GM13977 (cell line): ENCODE results near the gene SPON1.

ENCODE experiments used
- DNase-seq: peaks from one replicate; pipeline ENCODE4 v3.0.0; 2012; ENCODE audit warnings: low spot score
- in situ Hi-C: fragments of 300-500 bp; cut with MboI; formaldehyde crosslinking; loops from one replicate; pipeline ENCODE4 v1.12.0; 2022; ENCODE audit warnings: low sequenced_read_pairs, low pct_unique_long_range_greater_than_20kb, mixed read lengths, inconsistent platforms; ENCODE audit not compliant: unreplicated experiment
- TF ChIP-seq, protein P1 (sequence below): IDR thresholded peaks from 2 replicates; pipeline ENCODE4 v1.5.1; 2012; ENCODE audit warnings: mild to moderate bottlenecking, control low read depth; ENCODE audit not compliant: insufficient read depth; ENCODE audit errors: extremely low read depth, missing control alignments

SPON1 gene

DNA sequence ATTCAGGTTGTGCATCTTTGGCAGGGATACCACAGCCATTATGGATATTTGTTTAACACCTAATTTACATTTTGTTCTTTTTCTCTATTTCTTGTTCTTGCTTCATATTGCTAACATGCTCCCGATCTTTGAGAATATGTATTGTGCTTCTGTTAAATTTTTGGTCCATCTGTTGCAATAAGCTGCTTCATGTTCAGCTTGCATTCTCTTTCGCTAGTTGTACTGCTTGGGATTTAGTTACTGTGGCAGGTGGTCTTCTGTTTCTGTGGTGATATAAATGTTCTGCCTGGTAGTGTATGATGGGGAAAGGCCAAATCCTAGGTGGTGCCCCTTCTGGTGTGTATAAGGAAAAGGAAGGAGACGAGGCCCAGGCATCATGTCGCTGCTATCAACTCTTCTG is 140.2 kb downstream of the SPON1 start:
- in situ Hi-C loops: no loop called here
- no peak for DNase-seq
- TF ChIP-seq, protein P1, sequence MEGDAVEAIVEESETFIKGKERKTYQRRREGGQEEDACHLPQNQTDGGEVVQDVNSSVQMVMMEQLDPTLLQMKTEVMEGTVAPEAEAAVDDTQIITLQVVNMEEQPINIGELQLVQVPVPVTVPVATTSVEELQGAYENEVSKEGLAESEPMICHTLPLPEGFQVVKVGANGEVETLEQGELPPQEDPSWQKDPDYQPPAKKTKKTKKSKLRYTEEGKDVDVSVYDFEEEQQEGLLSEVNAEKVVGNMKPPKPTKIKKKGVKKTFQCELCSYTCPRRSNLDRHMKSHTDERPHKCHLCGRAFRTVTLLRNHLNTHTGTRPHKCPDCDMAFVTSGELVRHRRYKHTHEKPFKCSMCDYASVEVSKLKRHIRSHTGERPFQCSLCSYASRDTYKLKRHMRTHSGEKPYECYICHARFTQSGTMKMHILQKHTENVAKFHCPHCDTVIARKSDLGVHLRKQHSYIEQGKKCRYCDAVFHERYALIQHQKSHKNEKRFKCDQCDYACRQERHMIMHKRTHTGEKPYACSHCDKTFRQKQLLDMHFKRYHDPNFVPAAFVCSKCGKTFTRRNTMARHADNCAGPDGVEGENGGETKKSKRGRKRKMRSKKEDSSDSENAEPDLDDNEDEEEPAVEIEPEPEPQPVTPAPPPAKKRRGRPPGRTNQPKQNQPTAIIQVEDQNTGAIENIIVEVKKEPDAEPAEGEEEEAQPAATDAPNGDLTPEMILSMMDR: no peak

DNA sequence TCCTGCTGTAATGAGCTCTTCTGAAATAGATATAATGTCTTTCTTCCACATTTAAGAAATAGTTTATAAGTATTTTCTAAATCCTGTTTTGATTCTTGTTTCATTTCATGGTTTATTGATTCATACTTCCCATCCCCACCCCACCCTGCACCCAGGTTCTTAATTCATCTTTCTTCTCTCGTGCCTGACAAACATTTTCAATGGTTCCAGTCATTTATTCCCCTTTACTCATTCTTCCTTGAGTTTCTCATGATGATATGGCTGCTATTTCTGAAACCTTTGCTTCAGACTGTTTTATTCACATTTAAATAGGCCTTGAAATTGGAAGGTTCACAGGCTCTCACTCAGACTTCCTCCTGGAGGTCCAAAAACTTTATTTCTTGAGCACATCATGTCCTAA is 142.9 kb downstream of the SPON1 start:
- TF ChIP-seq, protein P1: no peak
- no peak for DNase-seq
- in situ Hi-C loops: no loop called here

DNA sequence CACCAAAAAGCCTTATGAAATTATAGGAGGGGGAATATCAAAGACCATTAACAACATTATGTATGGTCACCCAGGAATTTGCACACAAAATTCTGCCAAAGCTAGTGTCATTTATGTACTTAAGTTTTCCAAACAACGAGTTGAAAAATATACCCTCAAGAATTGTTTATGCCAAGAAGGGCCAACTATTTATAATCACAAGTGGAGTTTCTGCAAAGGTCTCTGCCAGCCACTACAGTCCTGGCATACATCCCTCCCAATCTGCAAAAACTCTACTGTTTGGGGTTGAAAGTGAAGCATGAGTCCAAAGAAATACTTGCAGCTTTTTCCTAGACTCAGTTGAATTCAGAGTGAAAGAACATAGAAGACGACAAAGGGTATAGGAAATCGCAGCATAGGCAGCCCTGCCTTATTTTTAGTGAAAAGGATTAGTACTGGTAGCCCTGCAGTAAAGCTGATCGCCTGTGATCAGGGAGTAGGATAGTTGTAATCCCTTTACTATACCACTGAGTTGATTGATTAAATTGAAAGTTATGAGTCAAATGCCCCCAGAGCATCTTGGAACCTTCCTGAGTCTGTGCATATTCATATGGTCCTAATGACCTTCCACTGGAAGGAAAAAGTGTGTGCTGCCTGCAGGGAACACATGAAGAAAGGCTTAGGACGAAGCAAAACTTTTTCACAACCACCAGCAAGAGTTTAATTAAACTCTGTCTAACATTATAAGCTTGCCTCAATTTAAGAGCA is 144.0 kb downstream of the SPON1 start:
- no peak for DNase-seq
- in situ Hi-C loops: no loop called here
- TF ChIP-seq, protein P1: no peak

DNA sequence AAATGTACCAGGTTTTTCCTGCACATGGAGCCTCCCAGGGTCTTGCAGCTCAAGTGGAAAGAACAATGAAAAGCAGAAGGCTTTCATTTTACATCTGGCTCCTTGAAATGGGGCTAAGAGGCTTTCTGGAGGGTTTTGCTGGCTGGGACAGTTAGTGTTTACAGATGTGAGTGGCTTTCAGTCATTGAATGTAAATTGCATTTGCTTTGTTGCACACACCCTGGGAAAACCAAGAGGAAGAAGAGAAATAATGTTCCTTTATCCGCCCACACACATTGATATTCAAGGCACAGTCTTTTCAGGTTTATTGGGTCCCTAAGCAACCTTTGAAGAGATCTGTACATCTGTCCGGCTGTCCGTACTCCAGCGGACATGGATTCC is 144.5 kb downstream of the SPON1 start:
- TF ChIP-seq, protein P1: no peak
- in situ Hi-C loops: no loop called here
- DNase-seq: no peak

DNA sequence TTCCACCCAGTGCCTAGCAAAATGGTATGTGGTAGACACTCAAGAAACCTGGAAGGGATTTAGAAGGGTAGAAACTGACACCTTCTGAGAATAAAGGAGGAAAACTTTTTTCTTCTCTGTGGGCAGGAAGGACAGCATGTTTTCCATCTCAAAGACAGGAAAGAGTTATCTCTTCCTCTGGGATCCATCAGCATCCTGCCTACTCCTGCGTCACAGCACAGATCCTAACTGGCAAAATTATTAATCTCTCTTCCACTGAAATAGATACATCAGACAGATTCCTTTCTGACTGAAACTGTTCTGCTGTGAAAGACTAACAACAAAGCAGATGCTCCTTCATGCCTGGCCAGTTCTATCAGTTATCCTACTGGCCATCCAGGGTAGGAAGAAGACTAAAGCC is 147.2 kb downstream of the SPON1 start:
- TF ChIP-seq, protein P1: no peak
- in situ Hi-C loops: no loop called here
- DNase-seq: no peak

DNA sequence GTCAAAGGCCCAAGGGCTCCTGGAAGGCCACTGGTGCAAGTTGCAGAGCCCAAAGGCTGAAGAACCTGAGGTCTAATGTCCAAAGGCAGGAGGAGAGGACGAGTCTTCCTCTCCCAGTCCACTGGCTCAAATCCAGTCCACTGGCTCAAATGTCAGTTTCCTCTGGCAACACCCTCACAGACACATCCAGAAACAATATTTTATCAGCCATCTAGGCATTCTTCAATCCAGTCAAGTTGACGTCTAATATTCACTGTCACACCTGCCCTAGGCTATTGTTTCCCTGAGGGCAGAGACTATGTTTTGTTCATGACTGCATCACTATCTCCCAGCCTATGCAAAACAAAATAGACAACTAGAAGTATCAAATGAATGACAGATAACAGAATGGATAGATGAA is 148.1 kb downstream of the SPON1 start:
- DNase-seq: no peak
- TF ChIP-seq, protein P1: no peak
- in situ Hi-C loops: no loop called here
